Stimulated activated CD4-positive, alpha-beta T cell treated with anti-CD3 and anti-CD28 coated beads, Interleukin-1b, Interleukin-23, amount 100 ng/mL, for 48 hours (primary cell): ENCODE measurements around the gene NOL9.
"Not testable (repeated sequence)": the region's sequence is repeated elsewhere in the genome, so short reads cannot be mapped to it uniquely, and the experiment has no call there.

ENCODE experiments used
- DNase-seq: peaks from one replicate; pipeline ENCODE4 v3.0.0-alpha.2; 2020

Gene NOL9

DNA sequence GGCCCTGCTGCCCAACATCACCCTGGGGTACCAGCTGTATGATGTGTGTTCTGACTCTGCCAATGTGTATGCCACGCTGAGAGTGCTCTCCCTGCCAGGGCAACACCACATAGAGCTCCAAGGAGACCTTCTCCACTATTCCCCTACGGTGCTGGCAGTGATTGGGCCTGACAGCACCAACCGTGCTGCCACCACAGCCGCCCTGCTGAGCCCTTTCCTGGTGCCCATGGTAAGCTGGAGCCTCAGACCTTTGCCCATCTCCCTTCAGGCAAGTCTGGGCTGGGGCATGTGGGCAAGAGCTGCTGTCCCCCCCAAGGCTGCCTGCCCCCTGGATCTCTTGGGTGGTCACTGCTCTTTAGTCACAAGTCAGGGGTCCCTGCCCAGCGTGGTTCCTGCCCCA lies 16.7 kb upstream of the NOL9 start:
- no peak for DNase-seq

DNA sequence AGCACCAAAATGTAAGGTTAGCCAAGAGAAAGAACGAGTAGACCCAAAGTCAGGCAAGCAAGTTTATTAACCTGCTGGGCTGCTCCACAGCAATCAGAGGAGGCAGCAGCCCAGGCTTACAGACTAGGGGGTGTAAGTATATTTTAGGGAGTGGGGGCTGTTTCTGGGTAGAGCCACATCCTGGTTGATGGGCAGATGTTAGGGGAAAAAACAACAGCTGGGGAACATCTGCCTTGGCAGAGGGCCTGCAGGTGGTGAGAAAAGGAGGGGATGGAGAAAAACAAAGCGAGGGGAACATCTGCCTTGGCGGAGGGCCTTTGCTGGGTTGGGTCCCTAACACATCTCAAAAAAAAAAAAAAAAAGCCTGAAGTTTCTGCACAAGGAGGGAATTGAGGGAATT lies 15.8 kb upstream of the NOL9 start:
- DNase-seq, result no peak

DNA sequence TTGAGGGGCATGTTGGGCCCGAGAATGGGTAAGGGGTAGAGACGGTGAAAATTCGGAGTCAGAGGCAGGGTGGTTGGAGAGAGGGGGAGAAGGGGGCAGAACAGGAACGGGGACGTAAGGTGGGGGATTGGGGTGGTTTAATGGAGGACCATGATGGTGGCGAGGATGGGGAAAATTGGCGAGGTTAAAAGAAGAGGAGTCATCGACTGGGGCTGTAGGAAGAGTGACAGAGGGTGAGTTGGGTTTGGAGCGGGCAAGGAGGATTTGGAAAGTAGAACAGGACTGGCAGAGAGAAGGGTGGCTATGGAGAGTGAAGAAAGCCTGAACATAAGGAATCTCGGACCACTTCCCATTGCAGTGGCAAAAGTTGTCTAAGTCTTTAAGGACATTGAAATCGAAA lies 14.7 kb upstream of the NOL9 start:
- no peak for DNase-seq

DNA sequence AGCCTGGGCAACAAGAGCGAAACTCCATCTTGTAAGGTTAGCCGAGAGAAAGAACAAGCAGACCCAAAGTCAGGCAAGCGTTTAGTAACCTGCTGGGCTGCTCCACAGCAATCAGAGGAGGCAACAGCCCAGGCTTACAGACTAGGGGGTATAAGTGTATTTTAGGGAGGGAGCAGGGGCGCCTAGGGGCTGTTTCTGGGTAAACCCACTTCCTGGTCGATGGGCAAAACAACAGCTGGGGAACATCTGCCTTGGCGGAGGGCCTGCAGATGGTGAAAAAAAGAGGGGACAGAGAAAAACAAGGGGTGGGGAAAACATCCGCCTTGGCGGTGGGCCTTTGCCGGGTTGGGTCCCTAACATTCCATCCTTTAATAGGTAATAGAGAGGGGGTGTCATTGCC lies 6.0 kb upstream of the NOL9 start:
- DNase-seq, result no peak

DNA sequence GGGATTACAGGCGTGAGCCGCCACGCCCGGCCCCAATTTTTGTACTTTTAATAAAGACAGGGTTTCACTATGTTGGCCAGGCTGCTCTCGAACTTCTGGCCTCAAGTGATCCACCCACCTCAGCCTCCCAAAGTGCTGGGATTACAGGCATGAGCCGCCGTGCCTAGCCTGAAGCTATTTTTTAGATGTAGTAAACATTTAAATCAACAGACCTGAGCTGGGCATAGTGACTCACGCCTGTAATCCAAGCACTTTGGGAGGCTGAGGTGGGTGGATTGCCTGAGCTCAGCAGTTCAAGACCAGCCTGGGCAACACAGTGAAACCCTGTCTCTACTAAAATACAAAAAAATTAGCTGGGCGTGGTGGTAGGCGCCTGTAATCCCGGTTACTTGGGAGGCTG lies 4.8 kb upstream of the NOL9 start:
- not testable (repeated sequence) for DNase-seq

DNA sequence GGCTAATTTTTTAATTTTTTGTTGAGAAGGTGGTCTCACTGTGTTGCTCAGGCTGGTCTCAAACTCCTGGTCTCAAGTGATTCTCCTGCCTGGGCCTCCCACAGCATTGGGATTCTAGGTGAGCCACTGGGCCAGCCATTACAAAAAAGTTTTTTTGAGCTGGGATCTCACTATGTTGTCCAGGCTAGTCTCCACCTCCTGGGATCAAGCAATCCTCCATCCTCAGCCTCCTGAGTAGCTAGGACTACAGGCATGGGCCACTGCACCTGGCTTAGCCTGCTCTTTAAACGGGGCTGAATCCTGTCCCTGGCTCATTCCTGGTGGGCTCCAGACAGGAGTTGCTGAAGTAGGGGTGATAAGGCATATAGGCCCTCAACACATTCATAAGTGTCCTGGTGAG lies 3.3 kb upstream of the NOL9 start:
- no peak for DNase-seq

DNA sequence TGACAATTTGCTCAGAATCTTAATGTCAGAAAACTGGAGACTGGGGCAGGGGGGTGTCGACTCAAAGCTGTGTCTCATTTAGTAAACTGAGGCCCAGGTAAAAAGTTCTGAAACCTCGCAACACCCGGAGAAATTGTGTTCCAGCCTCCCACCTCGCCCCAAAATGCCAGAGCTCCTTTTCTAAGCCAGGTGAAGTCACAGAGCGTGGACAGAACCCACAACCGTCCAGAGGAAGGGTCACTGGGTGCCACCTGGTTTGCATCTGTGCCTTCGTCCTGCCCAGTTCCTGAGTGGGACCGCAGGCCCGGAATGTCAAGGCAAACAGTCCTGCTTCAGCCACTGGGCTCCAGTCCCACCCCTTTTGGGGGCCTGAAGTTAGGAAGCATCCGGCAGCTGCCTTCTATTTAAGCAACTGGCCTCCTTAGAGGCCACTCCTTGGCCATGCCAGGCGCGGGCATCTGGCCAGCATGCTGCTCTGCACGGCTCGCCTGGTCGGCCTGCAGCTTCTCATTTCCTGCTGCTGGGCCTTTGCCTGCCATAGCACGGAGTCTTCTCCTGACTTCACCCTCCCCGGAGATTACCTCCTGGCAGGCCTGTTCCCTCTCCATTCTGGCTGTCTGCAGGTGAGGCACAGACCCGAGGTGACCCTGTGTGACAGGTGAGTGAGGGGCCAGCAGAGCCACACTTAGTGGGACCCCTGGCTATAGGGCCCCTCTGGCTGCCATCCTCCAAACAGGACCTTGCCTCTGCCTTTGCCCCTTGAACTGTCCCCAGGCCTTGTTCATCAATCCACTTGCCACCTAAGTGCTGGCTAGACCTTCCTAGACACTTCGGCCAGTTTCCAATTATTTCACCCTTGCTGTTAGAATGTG lies 830 bp upstream of the NOL9 start, which contains the start of gene TAS1R1:
TAS1R1 (plus strand) TSS at position 401 of the 872 bp plus-strand sequence; CDS start at position 468, 67 bp downstream.
- DNase-seq, result no peak

DNA sequence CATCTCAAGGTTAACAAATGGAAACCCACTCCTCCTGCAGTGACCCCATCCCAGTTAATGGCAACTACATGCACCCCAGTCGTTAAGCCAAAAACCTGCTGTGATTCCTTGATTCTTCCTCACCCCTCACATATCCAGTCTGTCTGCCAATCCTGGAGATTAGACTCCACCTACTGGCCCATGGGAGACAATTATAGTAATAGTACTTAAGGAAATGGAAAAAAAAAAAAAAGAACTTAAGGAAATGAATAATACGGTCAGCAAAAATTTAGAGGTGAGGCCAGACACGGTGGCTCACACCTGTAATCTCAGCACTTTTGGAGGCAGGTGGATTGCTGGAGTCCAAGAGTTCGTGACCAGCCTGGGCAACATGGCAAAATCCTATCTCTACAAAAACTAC lies 7.0 kb downstream of the NOL9 start:
- no peak for DNase-seq

DNA sequence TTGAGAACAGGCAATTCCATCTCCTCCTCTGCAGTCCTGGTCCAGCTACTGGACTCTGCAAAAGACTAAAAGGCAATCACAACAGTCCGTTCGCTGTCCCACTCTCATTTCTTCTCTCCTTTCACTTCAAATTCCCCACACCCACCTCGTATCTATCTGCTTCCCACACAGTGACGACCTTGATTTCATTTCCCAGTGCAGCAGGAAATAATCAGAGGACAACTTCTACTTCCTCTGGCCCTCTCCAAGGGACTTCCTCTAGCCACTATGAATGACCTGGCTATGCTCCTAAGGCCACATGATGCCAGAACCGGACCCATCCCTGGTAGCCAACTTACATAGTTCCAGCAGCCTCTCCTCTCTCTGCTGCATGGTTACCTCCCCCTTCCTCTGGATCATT lies 8.0 kb downstream of the NOL9 start:
- DNase-seq, result no peak

DNA sequence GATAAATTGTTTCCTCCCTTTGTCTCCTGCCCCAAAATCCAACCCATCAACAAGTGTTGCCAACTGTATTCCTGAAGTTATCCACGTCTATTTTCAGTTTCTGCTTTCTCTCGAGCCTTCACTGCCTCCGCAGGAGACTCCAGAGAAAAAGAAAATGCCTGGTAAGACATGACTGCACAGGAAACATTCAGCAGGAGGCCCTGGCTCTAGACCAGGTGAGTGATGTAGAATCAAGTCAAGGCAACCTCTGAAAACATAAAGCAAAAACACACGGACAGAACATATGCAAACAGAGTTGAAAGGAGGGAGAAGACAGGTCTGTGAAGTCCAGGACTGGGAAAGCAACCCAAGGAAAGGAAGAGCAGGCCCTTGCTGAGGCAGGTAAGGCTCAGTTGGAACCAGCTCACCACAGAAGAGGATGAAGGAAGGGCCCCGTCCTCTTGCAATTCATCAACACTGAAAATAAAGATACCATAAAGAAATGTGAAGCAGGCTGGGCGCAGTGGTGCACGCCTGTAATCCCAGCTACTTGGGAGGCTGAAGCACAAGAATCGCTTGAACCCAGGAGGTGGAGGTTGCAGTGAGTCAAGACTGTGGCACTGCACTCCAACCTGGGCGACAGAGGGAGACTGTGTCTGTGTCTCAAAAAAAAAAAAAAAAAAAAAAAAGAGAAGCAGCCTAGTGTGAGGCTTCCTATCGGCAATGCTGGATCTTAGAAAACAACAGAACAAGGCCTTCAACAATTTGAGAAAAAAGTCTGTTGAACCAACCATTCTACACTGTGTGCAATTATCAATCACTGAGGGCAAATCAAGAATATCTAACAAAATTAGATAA lies 8.8 kb downstream of the NOL9 start:
- no peak for DNase-seq

DNA sequence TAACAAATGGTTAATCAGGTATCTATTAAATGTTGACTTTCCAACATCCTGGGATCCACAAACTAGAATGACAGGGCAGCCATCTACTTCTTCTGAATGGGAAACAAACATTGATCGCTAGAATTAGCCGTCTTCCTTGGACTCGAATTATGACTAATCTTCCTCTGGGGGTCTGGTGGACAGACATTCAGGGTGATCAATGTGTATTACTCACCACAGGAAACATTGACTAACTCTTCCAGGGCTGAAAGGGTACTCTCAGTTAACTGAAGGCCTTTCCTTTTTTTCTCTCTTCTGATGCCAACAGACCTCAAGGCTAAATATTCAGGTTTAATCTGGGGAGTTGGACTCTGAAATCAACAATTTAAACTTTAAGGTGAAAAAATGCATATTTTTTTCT lies 9.5 kb downstream of the NOL9 start:
- no peak for DNase-seq

DNA sequence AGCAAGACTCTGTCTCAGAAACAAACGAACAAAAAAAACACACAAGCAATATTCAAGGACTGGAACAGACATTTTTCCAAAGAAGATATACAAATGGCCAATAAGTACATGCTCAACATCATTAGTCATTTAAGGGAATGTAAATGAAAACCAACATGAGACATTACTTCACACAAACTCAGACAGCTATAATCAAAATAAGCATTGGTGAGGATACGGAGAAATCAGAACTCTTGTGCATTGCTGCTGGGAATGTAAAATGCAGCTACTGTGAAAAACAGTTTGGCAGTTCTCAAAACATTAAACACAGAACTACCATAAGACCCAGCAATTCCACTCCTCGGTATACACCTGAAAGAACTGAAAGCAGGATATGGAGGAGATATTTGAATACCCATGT lies 15.4 kb downstream of the NOL9 start:
- DNase-seq, result no peak

DNA sequence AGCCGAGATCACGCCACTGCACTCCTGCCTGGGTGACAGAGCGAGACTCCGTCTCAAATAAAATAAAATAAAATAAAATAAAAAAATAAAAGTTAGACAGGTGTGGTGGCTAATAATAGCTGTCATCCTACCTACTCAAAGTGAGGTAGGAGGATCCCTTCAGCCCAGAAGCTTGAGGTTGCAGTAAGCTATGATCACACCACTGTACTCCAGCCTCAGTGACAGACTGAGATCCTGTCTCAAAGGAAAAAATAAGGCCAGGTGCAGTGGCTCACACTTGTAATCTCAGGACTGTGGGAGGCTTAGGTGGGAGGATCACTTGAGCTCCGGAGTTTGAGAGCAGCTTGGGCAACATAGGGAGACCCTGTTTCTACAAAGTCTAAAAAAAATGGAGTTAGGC lies 18.0 kb downstream of the NOL9 start:
- DNase-seq, result no peak

DNA sequence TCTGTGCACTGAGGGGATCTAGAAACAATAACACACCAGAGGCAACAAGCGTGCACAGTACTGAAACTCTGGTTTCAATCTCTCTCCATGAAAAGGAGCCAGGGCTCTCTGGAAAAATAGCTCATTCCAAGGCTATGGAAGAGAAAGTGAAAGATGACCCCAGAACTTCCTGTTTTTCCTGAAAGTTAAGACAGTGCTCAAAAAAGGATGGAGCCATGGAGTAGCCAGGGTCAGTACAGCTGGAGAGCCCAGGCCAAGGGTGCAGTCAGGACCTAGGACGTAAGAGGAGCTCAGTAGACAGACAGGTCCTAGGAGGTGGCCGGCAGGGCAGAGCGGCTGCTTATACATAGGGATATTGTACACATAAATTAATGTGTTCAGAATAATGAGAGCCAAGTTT lies 19.1 kb downstream of the NOL9 start:
- DNase-seq, result no peak

DNA sequence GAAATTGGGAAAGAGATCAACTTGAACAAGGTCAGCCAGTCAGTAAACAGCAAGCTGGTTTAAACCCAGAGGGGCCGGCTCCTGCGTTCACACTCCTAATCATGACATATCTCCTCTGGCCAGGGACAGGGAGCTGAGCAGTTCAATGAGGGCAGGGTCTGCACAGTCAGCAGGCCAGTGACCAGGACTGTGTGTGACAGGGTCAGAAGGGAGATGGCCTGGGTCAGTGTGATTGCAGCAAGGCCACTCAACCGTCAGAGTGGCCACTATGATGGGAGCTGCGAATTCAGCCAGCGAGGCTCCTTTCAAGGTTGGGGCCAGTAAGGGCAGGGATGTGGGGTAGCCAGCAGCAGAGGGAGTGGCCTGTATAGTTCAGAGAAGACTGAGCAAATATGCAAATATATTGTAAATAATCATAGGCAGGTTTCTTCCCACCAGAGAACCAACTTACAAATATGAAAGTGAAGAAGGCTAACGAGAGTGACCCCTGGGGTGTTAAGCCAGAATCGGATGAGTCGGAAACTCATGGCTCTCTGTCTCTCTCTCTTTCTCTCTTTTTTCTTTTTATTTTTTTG lies 20.0 kb downstream of the NOL9 start:
- DNase-seq, result no peak

DNA sequence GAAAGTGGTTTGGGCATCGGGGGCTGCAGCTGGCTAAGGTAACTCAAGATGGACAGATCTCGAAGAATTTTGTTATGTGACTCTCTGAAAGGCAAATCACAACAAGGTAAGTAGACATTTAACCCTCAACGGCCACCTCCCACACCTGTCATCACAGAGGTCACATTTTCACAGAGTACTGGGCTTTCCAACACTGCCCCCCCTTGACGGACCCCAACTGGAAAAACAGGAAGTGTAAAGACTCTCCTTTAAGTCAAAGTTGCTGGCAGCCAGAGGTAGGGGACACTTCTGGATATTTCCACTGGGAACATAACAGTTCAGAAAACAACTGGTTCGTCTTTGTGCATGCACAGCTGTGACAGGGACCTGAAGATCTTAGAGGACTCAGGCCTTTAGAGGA lies 22.3 kb downstream of the NOL9 start:
- DNase-seq, result no peak

DNA sequence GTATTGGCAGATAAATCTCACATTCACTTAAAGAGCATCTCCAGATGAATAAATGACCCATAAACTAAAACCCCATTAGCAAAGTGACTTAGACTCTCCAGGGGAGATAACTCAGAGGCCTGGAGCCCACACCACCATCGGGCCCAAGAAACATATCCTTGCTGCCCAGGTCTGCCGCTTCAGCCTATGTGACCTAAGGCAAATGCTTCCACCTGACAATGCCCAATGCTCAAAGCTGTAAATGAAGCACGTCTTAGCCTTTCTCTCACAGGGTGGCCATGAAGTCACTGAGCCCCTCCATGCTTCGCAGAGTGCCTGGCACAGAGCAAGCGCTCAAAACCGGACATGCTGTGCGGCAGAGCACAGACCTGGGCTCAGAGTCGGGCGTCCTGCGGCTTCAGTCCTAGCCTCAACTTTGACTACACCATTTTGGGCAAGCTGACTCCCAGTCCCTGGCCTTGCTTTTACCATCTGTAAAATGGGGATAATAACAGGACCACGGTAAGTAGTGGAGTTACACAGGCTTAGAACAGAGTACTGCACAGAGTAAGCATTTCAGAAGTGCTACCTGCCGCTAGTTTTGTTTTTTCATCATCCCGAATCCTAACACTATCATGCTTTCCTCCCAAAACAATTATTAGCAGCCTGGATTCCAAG lies 23.7 kb downstream of the NOL9 start:
- no peak for DNase-seq

DNA sequence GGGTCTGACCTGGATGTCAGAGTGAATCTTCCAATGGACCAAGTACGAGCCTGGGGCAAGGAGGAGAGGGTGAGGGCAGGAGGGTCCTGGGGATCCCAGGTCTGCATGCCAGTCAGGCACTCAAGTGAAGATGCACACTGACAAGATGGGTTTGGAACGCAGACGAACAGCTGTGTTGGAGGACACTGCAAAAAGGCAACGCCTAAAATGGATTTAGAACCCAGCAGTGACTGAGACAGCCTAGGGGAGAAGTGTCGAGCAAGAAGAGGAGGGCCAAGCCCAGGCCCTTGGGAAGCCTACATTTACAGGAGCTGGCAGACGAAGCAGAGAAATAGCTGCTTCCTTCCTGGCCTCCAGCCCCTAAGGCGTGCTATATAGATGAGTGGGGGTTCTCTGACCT lies 25.8 kb downstream of the NOL9 start:
- DNase-seq, result no peak

DNA sequence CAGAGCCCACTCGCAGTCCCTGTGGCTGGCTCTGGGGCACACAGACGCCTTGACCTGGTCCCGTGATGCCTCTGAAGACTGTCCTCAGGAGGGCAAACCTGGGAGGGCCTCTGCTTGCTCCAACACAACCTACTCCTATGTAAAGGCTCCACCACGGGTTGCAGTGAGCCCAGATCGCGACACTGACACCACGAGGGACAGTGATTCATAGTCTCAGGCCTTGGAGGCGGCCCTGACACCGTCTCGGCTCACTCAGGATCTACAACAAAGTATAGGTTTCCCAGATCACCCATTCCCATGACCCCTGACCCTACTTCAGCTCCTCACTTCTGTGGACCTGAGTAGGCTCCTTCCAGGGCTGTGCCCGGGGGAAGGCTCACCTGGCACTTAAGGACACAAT lies 28.0 kb downstream of the NOL9 start:
- no peak for DNase-seq

DNA sequence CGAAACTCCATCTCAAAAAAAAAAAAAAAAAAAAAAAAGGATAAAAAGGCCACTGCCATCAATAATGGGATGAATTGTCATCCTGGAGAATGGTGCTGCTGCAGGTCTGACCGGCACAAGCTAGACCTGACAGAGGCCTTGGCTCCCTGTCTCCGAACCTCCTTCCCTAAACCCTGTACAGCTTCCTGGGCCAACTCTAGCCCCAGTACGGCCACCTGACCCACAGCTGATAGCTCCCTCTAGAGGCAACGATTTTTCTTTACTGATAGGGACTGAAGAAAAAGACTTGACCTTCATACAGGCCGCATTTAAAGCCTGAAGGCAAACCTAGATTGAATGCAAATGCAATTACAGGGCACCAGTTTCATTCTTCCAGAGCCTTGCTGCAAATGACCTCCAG lies 30.7 kb downstream of the NOL9 start:
- no peak for DNase-seq

DNA sequence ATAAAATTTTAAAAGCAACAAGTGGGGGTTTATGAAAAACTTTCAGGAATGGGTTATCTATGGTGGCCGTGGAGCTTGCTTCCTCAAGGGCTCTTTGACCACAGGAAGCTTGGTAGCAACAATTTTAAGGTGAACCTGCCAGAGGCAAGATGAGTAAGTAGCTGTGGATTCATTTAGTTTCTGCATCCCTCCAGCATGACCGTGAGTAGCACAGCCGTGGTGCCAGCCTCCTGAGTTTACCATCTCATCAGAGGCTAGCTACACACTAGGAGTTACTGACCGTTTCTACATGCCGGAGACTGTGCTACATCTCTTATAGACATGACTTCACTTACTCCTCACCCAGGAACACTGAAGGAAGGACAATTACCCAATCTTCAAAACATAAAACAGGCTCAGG lies 32.8 kb downstream of the NOL9 start:
- no peak for DNase-seq

DNA sequence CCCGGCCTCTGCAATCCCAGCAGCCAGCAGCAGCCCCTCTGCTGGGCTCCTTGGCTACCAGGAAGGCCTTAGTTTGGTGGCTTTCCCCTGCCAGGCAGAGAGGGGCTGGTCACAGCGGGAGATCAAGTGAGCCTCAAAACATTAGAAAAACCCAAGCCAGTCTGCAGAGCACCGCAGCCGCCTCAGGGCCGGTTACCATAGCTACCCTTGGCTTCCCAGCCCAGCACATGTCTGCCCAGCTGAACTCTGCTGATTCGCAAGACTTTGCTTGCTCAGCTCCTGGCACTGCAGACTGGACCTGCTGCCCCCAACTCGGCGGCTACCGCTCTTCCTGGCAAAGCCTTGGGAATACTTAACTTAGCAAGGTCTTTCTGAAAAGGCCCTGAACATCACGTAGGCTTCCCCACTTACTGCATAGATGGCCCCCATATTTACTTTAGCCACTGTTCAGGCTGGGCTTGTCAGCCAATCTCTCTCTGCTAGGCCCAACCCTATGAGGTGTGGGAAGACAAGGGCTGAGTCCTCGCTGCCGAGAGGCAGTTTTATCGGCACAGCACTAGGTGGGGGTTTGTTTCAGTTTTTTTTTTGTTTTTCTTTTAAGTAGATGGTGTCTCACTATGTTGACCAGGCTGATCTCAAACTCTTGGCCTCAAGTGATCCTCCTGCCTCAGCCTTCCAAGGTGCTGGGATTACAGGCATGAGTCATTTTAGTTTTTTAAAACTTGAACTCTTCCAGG lies 34.2 kb downstream of the NOL9 start:
- DNase-seq, result no peak

DNA sequence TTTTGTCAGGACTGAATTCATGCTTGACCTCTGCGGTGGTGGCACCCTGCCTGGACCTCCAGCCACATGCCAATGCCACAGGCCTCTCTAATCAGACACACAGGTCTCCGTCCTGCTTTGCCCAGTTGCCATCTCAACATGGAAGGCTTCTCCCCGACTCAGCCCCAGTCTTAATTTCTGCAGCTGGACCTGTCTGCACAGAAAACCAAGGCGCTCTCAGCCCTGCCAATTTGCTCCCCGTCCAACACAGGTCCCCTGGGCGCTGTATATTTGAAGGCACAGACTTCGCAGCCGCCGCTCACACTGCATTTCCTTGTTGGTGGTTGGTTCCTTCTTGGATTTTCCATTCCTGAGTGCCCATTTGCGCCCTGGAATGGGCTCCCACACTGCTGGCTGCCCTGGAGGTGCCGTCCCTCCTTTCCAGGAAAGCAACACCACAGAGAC lies 34.8 kb downstream of the NOL9 start:
- DNase-seq, result no peak
